OCI-LY3 (cell line): ENCODE results near the gene TUBA4B.

Experiments
- H2AFZ ChIP-seq: fragments of 200-600, 300-600 bp; shearing (Covaris generic); 2 replicates; pipeline ENCODE4 v1.6.0; 2014; ENCODE audit warnings: antibody characterized with exemption, low read depth, low read length
- H3K27ac ChIP-seq: fragments of 200-600, 300-600 bp; sonication (generic); 2 replicates; pipeline ENCODE4 v1.5.1; 2014; ENCODE audit warnings: mild to moderate bottlenecking, low read length, moderate library complexity, mixed read lengths
- H3K27me3 ChIP-seq: fragments of 200-600, 300-600 bp; sonication (generic); 2 replicates; pipeline ENCODE4 v1.6.1; 2014; ENCODE audit warnings: low read depth, low read length, mixed read lengths
- H3K36me3 ChIP-seq: fragments of 200-600, 300-600 bp; sonication (generic); replicated peaks from 2 replicates; pipeline ENCODE3; 2014; ENCODE audit warnings: low read depth, low read length, mixed read lengths
- H3K4me1 ChIP-seq: fragments of 300-600, 200-600 bp; sonication (generic); 2 replicates; pipeline ENCODE4 v1.6.1; 2014; ENCODE audit warnings: low read length, mixed read lengths
- H3K4me2 ChIP-seq: fragments of 200-600, 300-600 bp; sonication (generic); 2 replicates; pipeline ENCODE4 v1.6.1; 2014; ENCODE audit warnings: low read length, mixed read lengths
- H3K4me3 ChIP-seq: fragments of 300-600, 200-600 bp; sonication (generic); 2 replicates; pipeline ENCODE4 v1.5.1; 2014; ENCODE audit warnings: antibody characterized with exemption, mild to moderate bottlenecking, low read length, moderate library complexity
- H3K79me2 ChIP-seq: fragments of 300-600, 200-600 bp; shearing (Covaris generic); 2 replicates; pipeline ENCODE4 v1.6.1; 2014; ENCODE audit warnings: mild to moderate bottlenecking, low read length, mixed read lengths
- H3K9ac ChIP-seq: fragments of 300-600, 200-600 bp; shearing (Covaris generic); 2 replicates; pipeline ENCODE4 v1.6.0; 2014; ENCODE audit warnings: mild to moderate bottlenecking, low read length, moderate library complexity
- H3K9me3 ChIP-seq: fragments of 200-600, 300-600 bp; shearing (Covaris generic); 2 replicates; pipeline ENCODE4 v1.6.1; 2014; ENCODE audit warnings: low read length, mixed read lengths; ENCODE audit not compliant: insufficient read depth
- H4K20me1 ChIP-seq: fragments of 200-600, 300-600 bp; sonication (generic); 2 replicates; pipeline ENCODE4 v1.6.1; 2016; ENCODE audit warnings: low read length, mixed read lengths; ENCODE audit not compliant: insufficient read depth
- EZH2phosphoT487 ChIP-seq: fragments of 200-600 bp; shearing (Covaris generic); IDR thresholded peaks from 2 replicates; pipeline ENCODE4 v1.6.1; 2018; ENCODE audit warnings: antibody characterized with exemption, mixed run types, low read depth
- TF ChIP-seq, protein P1 (sequence below): fragments of 200-600, 300-600 bp; sonication (generic); IDR thresholded peaks from 2 replicates; pipeline ENCODE4 v1.5.1; 2014; ENCODE audit warnings: antibody characterized with exemption, low read length, low read depth

TUBA4B gene

DNA sequence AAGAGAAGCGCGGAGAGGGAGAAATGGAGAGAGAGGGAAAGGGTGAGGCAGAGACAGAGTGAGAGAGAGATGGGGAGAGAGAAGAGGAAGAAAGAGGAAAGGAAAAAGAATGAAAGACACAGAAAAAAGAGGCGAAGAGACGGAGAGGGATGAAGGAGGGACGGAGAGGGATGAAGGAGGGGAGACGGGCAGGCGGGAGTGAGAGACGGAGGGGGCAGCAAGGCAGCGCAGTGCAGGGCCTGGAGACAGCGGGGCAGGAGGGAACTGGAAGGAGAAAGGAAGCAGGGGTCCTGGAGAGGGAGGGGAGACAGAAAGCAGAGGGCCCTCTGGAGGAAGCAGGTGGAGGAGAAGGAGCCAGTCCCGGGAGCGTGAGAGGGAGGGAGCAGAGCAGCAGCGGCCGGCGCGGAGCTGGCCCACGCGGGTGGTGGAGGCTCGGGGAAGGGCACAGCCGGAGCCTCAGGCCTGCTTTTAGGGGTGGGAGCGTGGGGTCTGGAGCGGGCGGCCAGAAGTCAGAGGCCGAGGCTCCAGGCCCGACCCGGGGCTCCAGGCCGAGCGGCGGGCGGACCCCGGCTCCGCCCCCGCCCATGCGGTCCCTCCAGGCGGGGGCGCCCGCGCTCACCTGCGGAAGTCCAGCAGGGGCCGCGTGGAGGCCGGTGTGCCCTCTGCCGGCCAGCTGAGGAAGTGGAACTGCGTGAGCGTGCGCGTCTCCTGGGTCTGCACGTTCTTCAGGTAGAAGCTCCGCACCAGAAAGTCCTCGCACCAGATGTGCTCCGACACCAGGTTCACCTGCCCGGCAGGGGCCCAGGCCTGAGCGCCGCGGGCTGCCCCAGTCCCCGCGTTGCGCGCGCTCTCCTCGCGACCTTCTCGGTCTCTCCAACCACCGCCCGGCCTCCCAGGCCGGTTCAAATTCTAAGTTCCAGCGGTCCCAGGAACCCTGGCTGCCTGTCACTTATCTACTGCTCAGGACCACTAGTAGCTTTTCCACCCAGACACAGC, 41.6 kb downstream of the TUBA4B start:
- TF ChIP-seq, protein P1, sequence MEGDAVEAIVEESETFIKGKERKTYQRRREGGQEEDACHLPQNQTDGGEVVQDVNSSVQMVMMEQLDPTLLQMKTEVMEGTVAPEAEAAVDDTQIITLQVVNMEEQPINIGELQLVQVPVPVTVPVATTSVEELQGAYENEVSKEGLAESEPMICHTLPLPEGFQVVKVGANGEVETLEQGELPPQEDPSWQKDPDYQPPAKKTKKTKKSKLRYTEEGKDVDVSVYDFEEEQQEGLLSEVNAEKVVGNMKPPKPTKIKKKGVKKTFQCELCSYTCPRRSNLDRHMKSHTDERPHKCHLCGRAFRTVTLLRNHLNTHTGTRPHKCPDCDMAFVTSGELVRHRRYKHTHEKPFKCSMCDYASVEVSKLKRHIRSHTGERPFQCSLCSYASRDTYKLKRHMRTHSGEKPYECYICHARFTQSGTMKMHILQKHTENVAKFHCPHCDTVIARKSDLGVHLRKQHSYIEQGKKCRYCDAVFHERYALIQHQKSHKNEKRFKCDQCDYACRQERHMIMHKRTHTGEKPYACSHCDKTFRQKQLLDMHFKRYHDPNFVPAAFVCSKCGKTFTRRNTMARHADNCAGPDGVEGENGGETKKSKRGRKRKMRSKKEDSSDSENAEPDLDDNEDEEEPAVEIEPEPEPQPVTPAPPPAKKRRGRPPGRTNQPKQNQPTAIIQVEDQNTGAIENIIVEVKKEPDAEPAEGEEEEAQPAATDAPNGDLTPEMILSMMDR, result peak; percentile 82
- no peak for TF ChIP-seq EZH2phosphoT487
- H3K27ac ChIP-seq, result no peak overlapping the region
- no peaks in the 10 kb centered on the region for H3K79me2 ChIP-seq

DNA sequence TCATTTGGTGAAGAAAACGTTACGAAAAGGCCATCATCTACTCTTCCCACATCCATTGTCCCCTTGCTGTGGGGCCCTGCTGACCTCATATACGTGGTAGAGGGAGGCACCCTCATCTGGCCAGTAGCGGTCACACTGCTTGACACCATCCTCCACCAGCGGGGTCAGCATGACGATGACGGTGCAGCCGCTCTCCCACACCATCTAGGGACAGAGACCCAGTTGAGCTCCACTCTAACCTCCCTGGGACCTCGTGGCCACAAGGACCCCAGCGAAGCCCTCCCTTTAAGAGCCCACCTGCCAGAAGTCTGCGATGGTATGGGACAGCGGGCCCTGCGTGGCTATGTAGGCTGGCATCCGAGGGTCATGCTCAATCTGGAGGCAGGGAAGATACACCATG, 43.1 kb downstream of the TUBA4B start:
- Histone ChIP-seq H3K4me2 (no peak overlapping the region), H3K4me3 (no peak overlapping the region), H2AFZ (no peak overlapping the region), H3K27me3 (peaks cover 24% of the 10 kb centered on the region), H3K79me2 (no peaks in the 10 kb centered on the region), H3K9me3 (no peaks in the 10 kb centered on the region), H4K20me1 (no peaks in the 10 kb centered on the region), H3K4me1 (peaks cover 10% of the 10 kb centered on the region), H3K36me3 (no peaks in the 10 kb centered on the region), H3K27ac (no peak overlapping the region), H3K9ac (no peak overlapping the region)
- TF ChIP-seq, protein P1, result no peak
- no peak for TF ChIP-seq EZH2phosphoT487

More for the DNA sequence above, 41.6 kb downstream of the TUBA4B start:
- Histone ChIP-seq H3K9ac (peak overlapping the region; percentile 74), H2AFZ (peak overlapping the region; percentile 98), H3K9me3 (no peaks in the 10 kb centered on the region), H3K4me2 (peak overlapping the region; percentile 92), H4K20me1 (no peaks in the 10 kb centered on the region), H3K4me1 (peaks cover 10% of the 10 kb centered on the region), H3K27me3 (peaks cover 9% of the 10 kb centered on the region; the same call in 1 of the 2 replicates), H3K4me3 (peak overlapping the region; percentile 88), H3K36me3 (no peaks in the 10 kb centered on the region)

DNA sequence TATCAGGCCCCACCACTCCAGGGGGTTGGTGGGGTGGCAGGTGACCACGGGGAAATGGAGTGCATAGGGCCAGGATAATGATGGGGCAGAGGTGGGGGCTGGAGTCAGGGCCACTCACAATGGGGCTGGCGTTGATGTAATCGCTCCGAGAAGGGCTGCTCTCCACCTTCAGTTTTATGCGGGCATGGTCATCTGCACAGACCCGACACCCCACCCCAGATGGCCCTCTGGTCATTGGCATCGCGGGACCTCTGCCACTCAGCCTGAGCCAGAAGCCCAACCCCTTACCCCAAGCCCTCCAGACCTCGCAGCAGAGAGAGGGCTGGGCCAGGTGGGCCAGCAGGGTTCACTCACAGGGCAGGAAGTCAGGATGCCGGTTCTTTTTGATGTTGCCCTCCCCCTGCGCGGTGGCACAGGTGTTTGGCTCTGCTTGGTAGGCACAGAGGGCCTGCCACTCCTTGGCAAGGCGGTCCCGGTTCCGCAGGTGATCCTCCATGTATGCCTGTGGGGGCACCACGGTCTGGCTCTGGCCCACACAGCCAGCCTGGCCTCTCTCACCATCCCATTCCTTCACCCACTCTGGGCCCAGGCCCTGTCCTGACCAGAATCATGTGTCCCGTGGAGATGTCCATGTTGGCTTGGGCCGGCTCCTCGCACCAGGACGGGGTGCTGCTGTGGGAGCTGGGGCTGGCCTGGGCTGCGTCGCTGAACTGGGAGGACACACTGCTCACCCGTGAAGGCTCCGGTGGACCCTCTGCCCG, 43.8 kb downstream of the TUBA4B start:
- Histone ChIP-seq H2AFZ (no peak overlapping the region), H3K27ac (no peak overlapping the region), H3K4me2 (no peak overlapping the region), H3K4me1 (peaks cover 10% of the 10 kb centered on the region), H3K4me3 (no peak overlapping the region), H3K9ac (no peak overlapping the region), H3K27me3 (peaks cover 30% of the 10 kb centered on the region), H3K36me3 (no peaks in the 10 kb centered on the region), H4K20me1 (no peaks in the 10 kb centered on the region), H3K9me3 (no peaks in the 10 kb centered on the region), H3K79me2 (no peaks in the 10 kb centered on the region)
- TF ChIP-seq, protein P1, result no peak
- TF ChIP-seq EZH2phosphoT487, result no peak
